ENCODE results near the gene LPA.
"Not testable (repeated sequence)": the region's sequence is repeated elsewhere in the genome, so short reads cannot be mapped to it uniquely, and the experiment has no call there.

LPA gene

GRCh38 chr6:160581406-160581805 lies 82.7 kb downstream of the LPA start:
- Histone ChIP-seq H4K20me1 (ENCODE audit: insufficient read depth, low read length) (no peaks in the 10 kb centered on the region), H3K27me3 (ENCODE audit: low read depth, low read length) (no peaks in the 10 kb centered on the region), H3K4me1 (ENCODE audit: low read length) (no peaks in the 10 kb centered on the region), H3K4me3 (ENCODE audit: low read length) (no peak overlapping the region), H3K79me2 (ENCODE audit: low read length) (no peaks in the 10 kb centered on the region), H2AFZ (ENCODE audit: low read depth, low read length) (no peak overlapping the region), H3K4me2 (ENCODE audit: low read length) (no peak overlapping the region), H3K27ac (ENCODE audit: low read length) (no peak overlapping the region), H3K9me3 (ENCODE audit: insufficient read depth, low read length) (no peaks in the 10 kb centered on the region), H3K36me3 (replicated peaks; ENCODE audit: low read depth, low read length) (no peaks in the 10 kb centered on the region), H3K9ac (ENCODE audit: low read length) (no peak overlapping the region)
- TF ChIP-seq CTCF (IDR thresholded peaks at IDR 0.05; ENCODE audit: low read depth, low read length) (no peak), EZH2phosphoT487 (IDR thresholded peaks at IDR 0.05; ENCODE audit: low read depth) (no peak)

GRCh38 chr6:160578515-160578914 lies 85.6 kb downstream of the LPA start:
- H4K20me1 ChIP-seq (ENCODE audit: insufficient read depth, low read length); H3K79me2 ChIP-seq (ENCODE audit: low read length); H2AFZ ChIP-seq (ENCODE audit: low read depth, low read length); H3K9ac ChIP-seq (ENCODE audit: low read length); H3K4me2 ChIP-seq (ENCODE audit: low read length); H3K27me3 ChIP-seq (ENCODE audit: low read depth, low read length); H3K36me3 ChIP-seq (replicated peaks; ENCODE audit: low read depth, low read length); H3K4me1 ChIP-seq (ENCODE audit: low read length); H3K9me3 ChIP-seq (ENCODE audit: insufficient read depth, low read length); H3K4me3 ChIP-seq (ENCODE audit: low read length); H3K27ac ChIP-seq (ENCODE audit: low read length): not testable (repeated sequence)

DNA sequence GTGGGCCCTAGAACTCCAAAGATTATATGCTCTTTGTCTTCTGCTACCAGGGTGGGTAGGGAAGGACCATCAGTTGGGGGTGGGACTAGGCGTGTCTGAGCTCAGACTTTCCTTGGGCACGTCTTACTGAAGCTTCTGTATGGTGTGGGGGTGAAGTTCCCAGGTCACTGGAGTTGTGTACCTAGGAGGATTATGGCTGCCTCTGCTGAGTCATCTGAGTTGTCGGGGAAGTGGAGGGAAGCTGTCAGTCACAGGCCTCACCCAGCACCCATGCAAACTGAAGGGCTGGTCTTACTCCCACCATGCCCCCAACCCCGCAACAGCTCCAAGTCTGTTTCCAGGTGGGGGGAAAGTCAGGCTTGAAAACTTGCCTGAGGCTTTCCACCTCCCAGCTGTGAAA lies 90.1 kb downstream of the LPA start:
- no peak overlapping the region for H3K4me2 ChIP-seq (ENCODE audit: low read length)
- no peak overlapping the region for H3K9ac ChIP-seq (ENCODE audit: low read length)
- no peaks in the 10 kb centered on the region for H3K4me1 ChIP-seq (ENCODE audit: low read length)
- no peaks in the 10 kb centered on the region for H3K9me3 ChIP-seq (ENCODE audit: insufficient read depth, low read length)
- H3K4me3 ChIP-seq (ENCODE audit: low read length) = no peak overlapping the region
- no peak overlapping the region for H2AFZ ChIP-seq (ENCODE audit: low read depth, low read length)
- no peaks in the 10 kb centered on the region for H3K79me2 ChIP-seq (ENCODE audit: low read length)
- no peak for TF ChIP-seq EZH2phosphoT487 (IDR thresholded peaks at IDR 0.05; ENCODE audit: low read depth)
- no peak for TF ChIP-seq CTCF (IDR thresholded peaks at IDR 0.05; ENCODE audit: low read depth, low read length)
- H3K36me3 ChIP-seq (replicated peaks; ENCODE audit: low read depth, low read length) = no peaks in the 10 kb centered on the region
- H3K27ac ChIP-seq (ENCODE audit: low read length) = no peak overlapping the region
- H3K27me3 ChIP-seq (ENCODE audit: low read depth, low read length) = no peaks in the 10 kb centered on the region
- H4K20me1 ChIP-seq (ENCODE audit: insufficient read depth, low read length) = no peaks in the 10 kb centered on the region

- H3K27ac ChIP-seq (ENCODE audit: low read length); H3K36me3 ChIP-seq (replicated peaks; ENCODE audit: low read depth, low read length); H2AFZ ChIP-seq (ENCODE audit: low read depth, low read length); H3K4me3 ChIP-seq (ENCODE audit: low read length); H4K20me1 ChIP-seq (ENCODE audit: insufficient read depth, low read length); H3K27me3 ChIP-seq (ENCODE audit: low read depth, low read length); H3K9me3 ChIP-seq (ENCODE audit: insufficient read depth, low read length); H3K79me2 ChIP-seq (ENCODE audit: low read length); H3K4me2 ChIP-seq (ENCODE audit: low read length); H3K4me1 ChIP-seq (ENCODE audit: low read length); H3K9ac ChIP-seq (ENCODE audit: low read length): not testable (repeated sequence)
Measured at GRCh38 chr6:160571201-160571600, 92.9 kb downstream of the LPA start.

DNA sequence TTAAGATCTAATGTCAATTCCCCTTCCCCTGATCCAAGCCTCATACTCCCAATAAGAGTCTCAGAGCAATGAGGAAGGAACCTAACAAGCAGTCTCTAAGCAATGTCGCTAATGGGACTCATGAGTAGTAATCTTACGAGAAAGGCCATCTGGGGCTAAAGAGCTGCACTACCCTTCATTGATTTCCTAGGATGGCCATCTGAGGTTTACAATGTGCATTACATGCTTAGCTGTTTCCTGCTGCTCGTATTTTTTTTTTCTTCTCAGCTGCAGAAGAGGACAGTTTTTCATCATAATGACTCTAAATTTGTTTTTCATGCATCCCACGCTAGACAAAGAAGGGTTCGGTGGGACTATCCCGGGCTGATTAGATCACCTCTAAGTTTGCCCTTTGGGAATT lies 119.3 kb downstream of the LPA start:
- Histone ChIP-seq H3K9ac (ENCODE audit: low read length) (no peak overlapping the region), H3K9me3 (ENCODE audit: insufficient read depth, low read length) (no peaks in the 10 kb centered on the region), H2AFZ (ENCODE audit: low read depth, low read length) (no peak overlapping the region), H3K4me2 (ENCODE audit: low read length) (no peak overlapping the region), H3K79me2 (ENCODE audit: low read length) (no peaks in the 10 kb centered on the region), H3K27me3 (ENCODE audit: low read depth, low read length) (no peaks in the 10 kb centered on the region; the same call in 1 of the 2 replicates), H3K4me1 (ENCODE audit: low read length) (no peaks in the 10 kb centered on the region), H4K20me1 (ENCODE audit: insufficient read depth, low read length) (no peaks in the 10 kb centered on the region), H3K4me3 (ENCODE audit: low read length) (no peak overlapping the region), H3K36me3 (replicated peaks; ENCODE audit: low read depth, low read length) (no peaks in the 10 kb centered on the region), H3K27ac (ENCODE audit: low read length) (no peak overlapping the region)
- TF ChIP-seq CTCF (IDR thresholded peaks at IDR 0.05; ENCODE audit: low read depth, low read length) (no peak), EZH2phosphoT487 (IDR thresholded peaks at IDR 0.05; ENCODE audit: low read depth) (no peak)
